ENCODE results near the gene CLCC1.

- TF ChIP-seq YY1 (tag by site-specific recombination; IDR thresholded peaks at IDR 0.05): no peak
- TF ChIP-seq ZNF639 (tag by site-specific recombination; IDR thresholded peaks at IDR 0.05): no peak
- no peak for TF ChIP-seq CTCF (tag by site-specific recombination; IDR thresholded peaks at IDR 0.05)
- TF ChIP-seq MZF1 (tag by site-specific recombination; IDR thresholded peaks at IDR 0.05; ENCODE audit: borderline replicate concordance): no peak
- no peak for TF ChIP-seq ZNF292 (tag by site-specific recombination; IDR thresholded peaks at IDR 0.05; ENCODE audit: borderline replicate concordance, low read depth)
- TF ChIP-seq PRDM10 (tag by site-specific recombination; IDR thresholded peaks at IDR 0.05): no peak
- TF ChIP-seq REST (tag by site-specific recombination; IDR thresholded peaks at IDR 0.05): no peak
- TF ChIP-seq ZNF473 (tag by site-specific recombination; IDR thresholded peaks at IDR 0.05): no peak
- no peak for TF ChIP-seq ZNF670 (tag by site-specific recombination; IDR thresholded peaks at IDR 0.05; ENCODE audit: low read depth)
- TF ChIP-seq ZFP3 (tag by site-specific recombination; IDR thresholded peaks at IDR 0.05; ENCODE audit: low read depth): no peak
- TF ChIP-seq PBX3 (CRISPR knock-in tag; IDR thresholded peaks at IDR 0.05): no peak
- no peak for TF ChIP-seq ZNF175 (tag by site-specific recombination; IDR thresholded peaks at IDR 0.05)
These were observed 2.6 kb downstream of the CLCC1 start for GRCh38 chr1:108960719-108961118.

All from HEK293 (cell line).